Liver (tissue), 3 donors: ENCODE results near the gene CNOT8.

ENCODE experiments used
- ATF3 ChIP-seq: IDR thresholded peaks from 2 replicates; pipeline ENCODE4 v1.6.1; 2016; ENCODE audit warnings: antibody characterized with exemption
- CTCF ChIP-seq: fragments of 150-350 bp; IDR thresholded peaks from 2 replicates; pipeline ENCODE4 v1.5.1; 2017; ENCODE audit warnings: improper control_type of control experiment, low read depth, low read length; ENCODE audit not compliant: missing input control
- EGR1 ChIP-seq, 2 donors: IDR thresholded peaks; 2 replicates each; pipeline ENCODE4 v1.6.1; 2016 to 2018; ENCODE audit warnings: antibody characterized with exemption in 2 of 2, low read depth in 2 of 2
- FOXA1 ChIP-seq: IDR thresholded peaks from 2 replicates; pipeline ENCODE4 v1.6.1; 2016; ENCODE audit warnings: antibody characterized with exemption
- GABPA ChIP-seq, 2 donors: IDR thresholded peaks in 1 of 2; conservative IDR thresholded peaks in 1 of 2; 2 replicates each; pipeline ENCODE4 v1.6.1; 2016; ENCODE audit warnings: antibody characterized with exemption in 2 of 2, mild to moderate bottlenecking in 1 of 2, moderate library complexity in 1 of 2
- MAX ChIP-seq: IDR thresholded peaks from 2 replicates; pipeline ENCODE4 v1.6.1; 2016; ENCODE audit warnings: antibody characterized with exemption
- REST ChIP-seq: IDR thresholded peaks from 2 replicates; pipeline ENCODE4 v1.6.1; 2016; ENCODE audit warnings: antibody characterized with exemption, mild to moderate bottlenecking
- RXRA ChIP-seq, 2 donors: IDR thresholded peaks; 2 replicates each; pipeline ENCODE4 v1.6.1; 2017 to 2018; ENCODE audit warnings: antibody characterized with exemption in 2 of 2, mild to moderate bottlenecking in 1 of 2
- YY1 ChIP-seq: IDR thresholded peaks from 2 replicates; pipeline ENCODE4 v1.6.1; 2016; ENCODE audit warnings: antibody characterized with exemption, mild to moderate bottlenecking
- donor health status: healthy.
- donor health status: healthy.

- TF ChIP-seq CTCF (no peak), MAX (no peak), REST (no peak), RXRA (IDR thresholded peaks at IDR 0.05) (no peak), GABPA (IDR thresholded peaks at IDR 0.05 in 1 of 2, conservative IDR thresholded peaks at IDR 0.05 in 1 of 2) (no peak), ATF3 (no peak), YY1 (no peak), FOXA1 (no peak), EGR1 (IDR thresholded peaks at IDR 0.05; ENCODE audit: low read depth in 2 of 2) (no peak)
Measured at GRCh38 chr5:154842689-154843530, 15.5 kb upstream of the CNOT8 start.
